Adrenal gland (tissue), 12 donors: ENCODE data around the gene PPP1R3E. TPM values are rescaled to one million over a fixed set of nuclear protein-coding genes. Genes with fewer than 3 reads are reported as not detected.

Source experiments
- DNase-seq, 7 donors: peaks; one replicate each; pipeline ENCODE4 v3.0.0-alpha.2; 2019 to 2020
- H3K27ac ChIP-seq, 5 donors: fragments of 200-600 bp; sonication (generic) in 4 of 5; 1 replicate in 3 of 5; 2 replicates in 2 of 5; pipeline versions ENCODE4 v1.5.1 to v1.8.0; 2016 to 2020; ENCODE audit warnings: mild to moderate bottlenecking in 1 of 5
- H3K27me3 ChIP-seq: fragments of 200-600 bp; 2 replicates; pipeline ENCODE4 v1.8.0; 2021
- H3K36me3 ChIP-seq, 2 donors: fragments of 200-600 bp; replicated peaks in 1 of 2; 1 replicate in 1 of 2; 2 replicates in 1 of 2; pipeline versions ENCODE4 v1.5.1 to v1.8.0; 2018 to 2022
- H3K4me1 ChIP-seq, 2 donors: fragments of 200-600 bp; replicated peaks in 1 of 2; 1 replicate in 1 of 2; 2 replicates in 1 of 2; pipeline versions ENCODE4 v1.5.1 to v1.8.0; 2018 to 2021
- H3K4me3 ChIP-seq, 4 donors: fragments of 200-600 bp; sonication (generic) in 3 of 4; one replicate each; pipeline ENCODE4 v1.5.1; 2016 to 2018
- H3K9me3 ChIP-seq, 3 donors: fragments of 200-600 bp; sonication (generic) in 1 of 3; replicated peaks in 1 of 3; 1 replicate in 2 of 3; 2 replicates in 1 of 3; pipeline versions ENCODE4 v1.5.1 to v1.8.0; 2016 to 2021
- POLR2A ChIP-seq, 2 donors: fragments of 450-650 bp; IDR thresholded peaks; one replicate each; pipeline ENCODE4 v1.6.1; 2017; ENCODE audit warnings: antibody characterized with exemption in 2 of 2, mild to moderate bottlenecking in 2 of 2, moderate library complexity in 1 of 2
- WGBS, 4 donors: extraction: QIAGEN DNeasy Blood & Tissue Kit in 2 of 4; methylation state at CpG; one replicate each; pipeline versions ENCODE4 v1.1.5 to v1.1.7; 2013 to 2017; 5-methylcytosine and 5-hydroxymethylcytosine counted together
- intact Hi-C, 2 donors: fragments of 100-400 bp; cut with DNase I; formaldehyde crosslinking; loops; one replicate each; pipeline versions ENCODE4 v1.14.1 to v1.15.0; 2022 to 2023
- polyA plus RNA-seq, 3 donors: library from polyadenylated mRNA; stranded (reverse); fragments of 200-250 nt in 2 of 3; fragments of 350-450 nt in 1 of 3; fragmentation: Illumina TruSeq in 1 of 3; extraction: RNeasy Lipid Tissue Mini Kit (QIAGEN cat#74804) in 1 of 3; gene quantifications; one replicate each; pipeline ENCODE4 v1.2.3, GENCODE V29; 2013 to 2014
- total RNA-seq, 9 donors: library from RNA; depleted of rRNA in 4 of 9; stranded (reverse); fragments of >200 nt in 4 of 9; fragments of 120-200 nt in 1 of 9; fragmentation: NEBNext Ultra II Directional in 1 of 9; extraction: Animal tissue kit (Norgen Biotek cat#: 25700) in 1 of 9; gene quantifications; one replicate each; pipeline versions ENCODE4 v1.1.0 to v1.2.4, GENCODE V29; 2013 to 2023
- TF ChIP-seq, protein P1 (sequence below), 6 experiments: fragments of 450-650 bp in 4 of 6; fragments of 200-600 bp in 2 of 6; sonication (generic) in 1 of 6; IDR thresholded peaks; 1 replicate in 5 of 6; 2 replicates in 1 of 6; pipeline versions ENCODE4 v1.5.1 to v1.8.0; 2016 to 2021; ENCODE audit warnings: antibody characterized with exemption in 6 of 6, mild to moderate bottlenecking in 2 of 6, moderate library complexity in 1 of 6
- donor health status: healthy with polysubstance abuse.
- donor health status: Bipolar disorder and iron deficiency.
- donor health status: DM: yes; HTN: yes; CAD: no.
- donor health status: DM: no; HTN: no; CAD: no.
- donor health status: DM: no; HTN: no; CAD: no.
- donor health status: DM: yes; HTN: yes; CAD: no.

Gene PPP1R3E
- total and polyA plus RNA-seq, 12 donors: 2.2 to 82.8 (median 13.4) TPM

GRCh38 chr14:23324455-23324846 lies 21.8 kb upstream of the PPP1R3E start:
- DNase-seq: peak in 1 of 7 donors; percentile 31
- TF ChIP-seq, protein P1, sequence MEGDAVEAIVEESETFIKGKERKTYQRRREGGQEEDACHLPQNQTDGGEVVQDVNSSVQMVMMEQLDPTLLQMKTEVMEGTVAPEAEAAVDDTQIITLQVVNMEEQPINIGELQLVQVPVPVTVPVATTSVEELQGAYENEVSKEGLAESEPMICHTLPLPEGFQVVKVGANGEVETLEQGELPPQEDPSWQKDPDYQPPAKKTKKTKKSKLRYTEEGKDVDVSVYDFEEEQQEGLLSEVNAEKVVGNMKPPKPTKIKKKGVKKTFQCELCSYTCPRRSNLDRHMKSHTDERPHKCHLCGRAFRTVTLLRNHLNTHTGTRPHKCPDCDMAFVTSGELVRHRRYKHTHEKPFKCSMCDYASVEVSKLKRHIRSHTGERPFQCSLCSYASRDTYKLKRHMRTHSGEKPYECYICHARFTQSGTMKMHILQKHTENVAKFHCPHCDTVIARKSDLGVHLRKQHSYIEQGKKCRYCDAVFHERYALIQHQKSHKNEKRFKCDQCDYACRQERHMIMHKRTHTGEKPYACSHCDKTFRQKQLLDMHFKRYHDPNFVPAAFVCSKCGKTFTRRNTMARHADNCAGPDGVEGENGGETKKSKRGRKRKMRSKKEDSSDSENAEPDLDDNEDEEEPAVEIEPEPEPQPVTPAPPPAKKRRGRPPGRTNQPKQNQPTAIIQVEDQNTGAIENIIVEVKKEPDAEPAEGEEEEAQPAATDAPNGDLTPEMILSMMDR (IDR thresholded peaks at IDR 0.05): no peak
- TF ChIP-seq POLR2A (IDR thresholded peaks at IDR 0.05): no peak
- 58 to 80% (median 72%) methylated on average over 1 to 2 of the region's 2 CpGs for WGBS, 4 donors
- intact Hi-C loops: loop anchor here in 1 of 2 donors (10.0 kb wide), 2 partner anchors 60 to 240 kb away; partner anchors contain the start of gene AP1G2
- H3K27ac ChIP-seq: no peak overlapping the region
- H3K27me3 ChIP-seq: no peaks in the 10 kb centered on the region
- H3K4me3 ChIP-seq: no peak overlapping the region
- no peaks in the 10 kb centered on the region for H3K9me3 ChIP-seq
- peaks cover 16 to 26% of the 10 kb centered on the region in 2 donors for H3K4me1 ChIP-seq
- H3K36me3 ChIP-seq: peaks cover 0 to 27% of the 10 kb centered on the region in 2 donors

DNA sequence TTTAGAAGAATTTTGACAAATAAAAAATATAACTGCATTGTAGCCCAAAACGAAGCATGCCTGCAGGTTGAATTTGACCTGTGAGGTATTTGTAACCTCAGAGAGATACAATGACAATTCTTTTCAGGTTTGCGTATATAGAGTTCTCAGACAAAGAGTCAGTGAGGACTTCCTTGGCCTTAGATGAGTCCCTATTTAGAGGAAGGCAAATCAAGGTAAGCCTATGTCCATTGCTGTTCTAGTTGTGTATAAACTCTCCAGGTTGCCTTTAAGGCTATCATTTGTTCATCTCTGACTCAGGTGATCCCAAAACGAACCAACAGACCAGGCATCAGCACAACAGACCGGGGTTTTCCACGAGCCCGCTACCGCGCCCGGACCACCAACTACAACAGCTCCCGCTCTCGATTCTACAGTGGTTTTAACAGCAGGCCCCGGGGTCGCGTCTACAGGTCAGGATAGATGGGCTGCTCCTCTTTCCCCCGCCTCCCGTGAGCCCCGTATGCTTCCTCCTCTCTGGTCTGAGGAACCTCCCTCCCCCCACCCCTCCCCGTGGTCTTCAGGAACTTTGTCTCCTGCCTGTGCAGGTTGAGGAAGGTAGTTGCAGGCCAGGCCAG lies 21.3 kb upstream of the PPP1R3E start:
- TF ChIP-seq POLR2A (IDR thresholded peaks at IDR 0.05): no peak
- TF ChIP-seq, protein P1 (IDR thresholded peaks at IDR 0.05): no peak
- H3K4me3 ChIP-seq: no peak overlapping the region
- no peaks in the 10 kb centered on the region for H3K27me3 ChIP-seq
- WGBS, 4 donors: 75 to 78% (median 76%) methylated on average over 18 of the region's 18 CpGs
- peaks cover 0 to 27% of the 10 kb centered on the region in 2 donors for H3K36me3 ChIP-seq
- peaks cover 16 to 26% of the 10 kb centered on the region in 2 donors for H3K4me1 ChIP-seq
- no peak overlapping the region for H3K27ac ChIP-seq
- intact Hi-C loops: loop anchor here in 1 of 2 donors (10.0 kb wide), 2 partner anchors 59 to 241 kb away; partner anchors contain the start of gene AP1G2
- H3K9me3 ChIP-seq: no peaks in the 10 kb centered on the region
- no peak for DNase-seq

DNA sequence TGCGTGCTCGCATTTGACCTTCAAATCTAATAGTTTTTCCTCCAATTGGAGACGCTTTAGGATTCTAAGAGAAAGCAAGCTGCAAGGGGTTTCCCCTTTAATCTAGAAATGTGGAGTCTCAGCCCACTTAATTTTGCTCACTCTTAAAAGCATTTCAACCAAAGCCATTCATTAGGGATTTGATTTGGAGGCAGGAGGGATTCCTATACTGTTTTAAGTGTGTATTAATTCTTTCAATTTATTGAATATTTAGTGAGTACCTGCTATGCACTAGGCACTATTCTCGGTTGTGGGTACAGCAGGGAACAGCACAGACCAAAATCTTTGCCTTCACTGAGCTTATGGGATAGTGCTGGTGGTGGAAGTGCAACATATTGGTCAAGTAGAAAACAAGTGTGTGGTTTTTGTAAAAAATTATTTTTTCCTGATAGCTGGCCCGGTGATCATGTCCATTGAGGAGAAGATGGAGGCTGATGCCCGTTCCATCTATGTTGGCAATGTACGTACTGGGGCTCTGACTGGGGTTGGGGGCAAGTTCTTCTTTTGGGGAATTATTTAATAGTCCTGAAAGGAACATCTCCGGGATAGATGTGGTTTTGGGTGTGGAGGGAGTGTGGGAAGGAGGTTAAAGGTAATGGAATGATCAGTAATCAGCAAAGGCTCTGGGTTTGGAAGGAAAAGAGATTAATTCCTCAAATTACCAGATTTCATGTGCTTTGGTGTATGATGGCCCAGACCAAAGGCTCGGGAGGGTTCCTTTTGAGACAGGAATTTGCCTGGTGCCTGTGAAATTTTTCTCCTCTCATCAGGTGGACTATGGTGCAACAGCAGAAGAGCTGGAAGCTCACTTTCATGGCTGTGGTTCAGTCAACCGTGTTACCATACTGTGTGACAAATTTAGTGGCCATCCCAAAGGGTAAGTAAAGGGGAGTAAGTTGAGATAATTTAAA lies 20.2 kb upstream of the PPP1R3E start:
- H3K4me3 ChIP-seq: peak overlapping the region in 2 of 4 donors; percentile 72 to 86
- intact Hi-C loops: loop anchor here in 1 of 2 donors (10.0 kb wide), 2 partner anchors 58 to 242 kb away; partner anchors contain the start of gene AP1G2
- WGBS, 4 donors: 31 to 43% (median 40%) methylated on average over 10 of the region's 10 CpGs

More for the DNA sequence above, 20.2 kb upstream of the PPP1R3E start:
- H3K9me3 ChIP-seq: no peaks in the 10 kb centered on the region
- H3K4me1 ChIP-seq: peaks cover 16 to 26% of the 10 kb centered on the region in 2 donors
- peaks cover 0 to 27% of the 10 kb centered on the region in 2 donors for H3K36me3 ChIP-seq
- TF ChIP-seq, protein P1 (IDR thresholded peaks at IDR 0.05): no peak
- no peak for TF ChIP-seq POLR2A (IDR thresholded peaks at IDR 0.05)
- peak in 1 of 7 donors; percentile 42 for DNase-seq
- H3K27ac ChIP-seq: peak overlapping the region in 4 of 5 donors; percentile 90 to 99 (median 94)
- H3K27me3 ChIP-seq: no peaks in the 10 kb centered on the region
